ENCODE measurements around the gene PRDM5.

PRDM5 gene

GRCh38 chr4:120922381-120923206 is at the start of gene PRDM5:
Gene PRDM5, minus strand, starts transcription at chr4:120922726. Its CDS starts 118 bp downstream, at chr4:120922608.
- peak within 1 kb of the TSS; percentile 81 to 87 for H3K9ac ChIP-seq (ENCODE audit: low read length in 2 of 2)
- H3K9me3 ChIP-seq (ENCODE audit: control insufficient read depth in 2 of 2, low read length in 2 of 2) = no peaks in the 10 kb centered on the region
- no peaks in the 10 kb centered on the region for H3K27me3 ChIP-seq (ENCODE audit: control insufficient read depth in 1 of 2, insufficient read depth in 2 of 2, low read length in 2 of 2)
- no peaks in the 10 kb centered on the region for H3K36me3 ChIP-seq (ENCODE audit: control insufficient read depth in 2 of 2, insufficient read depth in 2 of 2, low read length in 2 of 2)
- H3K27ac ChIP-seq (ENCODE audit: low read length) = peak within 1 kb of the TSS; percentile 78
- peak within 1 kb of the TSS; percentile 85 to 86 for H3K4me3 ChIP-seq (ENCODE audit: low read length in 2 of 2)
- H3K4me1 ChIP-seq (ENCODE audit: control insufficient read depth, insufficient read depth, low read length) = peaks cover 13% of the 10 kb centered on the region

GRCh38 chr4:120971884-120972283 is 49.4 kb upstream of the PRDM5 start:
- H3K36me3 ChIP-seq (ENCODE audit: control insufficient read depth in 2 of 2, insufficient read depth in 2 of 2, low read length in 2 of 2) = no peaks in the 10 kb centered on the region
- no peak overlapping the region for H3K27ac ChIP-seq (ENCODE audit: low read length)
- no peaks in the 10 kb centered on the region for H3K4me1 ChIP-seq (ENCODE audit: control insufficient read depth, insufficient read depth, low read length)
- H3K9me3 ChIP-seq (ENCODE audit: control insufficient read depth in 2 of 2, low read length in 2 of 2) = no peaks in the 10 kb centered on the region
- no peak overlapping the region for H3K9ac ChIP-seq (ENCODE audit: low read length in 2 of 2)
- H3K27me3 ChIP-seq (ENCODE audit: control insufficient read depth in 1 of 2, insufficient read depth in 2 of 2, low read length in 2 of 2) = no peaks in the 10 kb centered on the region
- H3K4me3 ChIP-seq (ENCODE audit: low read length in 2 of 2) = no peak overlapping the region

- Histone ChIP-seq H3K4me1 (ENCODE audit: control insufficient read depth, insufficient read depth, low read length) (no peaks in the 10 kb centered on the region), H3K9me3 (ENCODE audit: control insufficient read depth in 2 of 2, low read length in 2 of 2) (no peaks in the 10 kb centered on the region), H3K36me3 (ENCODE audit: control insufficient read depth in 2 of 2, insufficient read depth in 2 of 2, low read length in 2 of 2) (no peaks in the 10 kb centered on the region), H3K27me3 (ENCODE audit: control insufficient read depth in 1 of 2, insufficient read depth in 2 of 2, low read length in 2 of 2) (no peaks in the 10 kb centered on the region), H3K9ac (ENCODE audit: low read length in 2 of 2) (no peak overlapping the region), H3K4me3 (ENCODE audit: low read length in 2 of 2) (no peak overlapping the region), H3K27ac (ENCODE audit: low read length) (no peak overlapping the region)
These were observed 43.4 kb upstream of the PRDM5 start for GRCh38 chr4:120965938-120966337.

GRCh38 chr4:120964596-120964995 is 42.1 kb upstream of the PRDM5 start:
- H3K9ac ChIP-seq (ENCODE audit: low read length in 2 of 2) = no peak overlapping the region
- no peaks in the 10 kb centered on the region for H3K36me3 ChIP-seq (ENCODE audit: control insufficient read depth in 2 of 2, insufficient read depth in 2 of 2, low read length in 2 of 2)
- no peak overlapping the region for H3K27ac ChIP-seq (ENCODE audit: low read length)
- H3K4me1 ChIP-seq (ENCODE audit: control insufficient read depth, insufficient read depth, low read length) = no peaks in the 10 kb centered on the region
- H3K4me3 ChIP-seq (ENCODE audit: low read length in 2 of 2) = no peak overlapping the region
- H3K9me3 ChIP-seq (ENCODE audit: control insufficient read depth in 2 of 2, low read length in 2 of 2) = no peaks in the 10 kb centered on the region
- H3K27me3 ChIP-seq (ENCODE audit: control insufficient read depth in 1 of 2, insufficient read depth in 2 of 2, low read length in 2 of 2) = no peaks in the 10 kb centered on the region

GRCh38 chr4:120963449-120963848 is 40.9 kb upstream of the PRDM5 start:
- H3K27me3 ChIP-seq (ENCODE audit: control insufficient read depth in 1 of 2, insufficient read depth in 2 of 2, low read length in 2 of 2) = no peaks in the 10 kb centered on the region
- no peaks in the 10 kb centered on the region for H3K9me3 ChIP-seq (ENCODE audit: control insufficient read depth in 2 of 2, low read length in 2 of 2)
- H3K36me3 ChIP-seq (ENCODE audit: control insufficient read depth in 2 of 2, insufficient read depth in 2 of 2, low read length in 2 of 2) = no peaks in the 10 kb centered on the region
- no peak overlapping the region for H3K4me3 ChIP-seq (ENCODE audit: low read length in 2 of 2)
- no peak overlapping the region for H3K27ac ChIP-seq (ENCODE audit: low read length)
- no peaks in the 10 kb centered on the region for H3K4me1 ChIP-seq (ENCODE audit: control insufficient read depth, insufficient read depth, low read length)
- no peak overlapping the region for H3K9ac ChIP-seq (ENCODE audit: low read length in 2 of 2)

- no peaks in the 10 kb centered on the region for H3K36me3 ChIP-seq (ENCODE audit: control insufficient read depth in 2 of 2, insufficient read depth in 2 of 2, low read length in 2 of 2)
- no peaks in the 10 kb centered on the region for H3K9me3 ChIP-seq (ENCODE audit: control insufficient read depth in 2 of 2, low read length in 2 of 2)
- H3K27me3 ChIP-seq (ENCODE audit: control insufficient read depth in 1 of 2, insufficient read depth in 2 of 2, low read length in 2 of 2) = no peaks in the 10 kb centered on the region
- H3K9ac ChIP-seq (ENCODE audit: low read length in 2 of 2) = no peak overlapping the region
- no peak overlapping the region for H3K4me3 ChIP-seq (ENCODE audit: low read length in 2 of 2)
- H3K4me1 ChIP-seq (ENCODE audit: control insufficient read depth, insufficient read depth, low read length) = no peaks in the 10 kb centered on the region
- no peak overlapping the region for H3K27ac ChIP-seq (ENCODE audit: low read length)
These were observed 38.2 kb upstream of the PRDM5 start for GRCh38 chr4:120960656-120961267.

- Histone ChIP-seq H3K9me3 (ENCODE audit: control insufficient read depth in 2 of 2, low read length in 2 of 2) (peaks cover 0 to 7% of the 10 kb centered on the region in 2 donors), H3K36me3 (ENCODE audit: control insufficient read depth in 2 of 2, insufficient read depth in 2 of 2, low read length in 2 of 2) (no peaks in the 10 kb centered on the region), H3K4me3 (ENCODE audit: low read length in 2 of 2) (no peak overlapping the region), H3K27ac (ENCODE audit: low read length) (no peak overlapping the region), H3K9ac (ENCODE audit: low read length in 2 of 2) (no peak overlapping the region), H3K4me1 (ENCODE audit: control insufficient read depth, insufficient read depth, low read length) (no peaks in the 10 kb centered on the region), H3K27me3 (ENCODE audit: control insufficient read depth in 1 of 2, insufficient read depth in 2 of 2, low read length in 2 of 2) (no peaks in the 10 kb centered on the region)
These were observed 25.9 kb upstream of the PRDM5 start for GRCh38 chr4:120948382-120948781.

GRCh38 chr4:120942776-120943175 is 20.2 kb upstream of the PRDM5 start:
- H3K4me3 ChIP-seq (ENCODE audit: low read length in 2 of 2) = no peak overlapping the region
- H3K4me1 ChIP-seq (ENCODE audit: control insufficient read depth, insufficient read depth, low read length) = no peaks in the 10 kb centered on the region
- H3K27me3 ChIP-seq (ENCODE audit: control insufficient read depth in 1 of 2, insufficient read depth in 2 of 2, low read length in 2 of 2) = no peaks in the 10 kb centered on the region
- no peak overlapping the region for H3K27ac ChIP-seq (ENCODE audit: low read length)
- H3K9me3 ChIP-seq (ENCODE audit: control insufficient read depth in 2 of 2, low read length in 2 of 2) = no peaks in the 10 kb centered on the region
- no peak overlapping the region for H3K9ac ChIP-seq (ENCODE audit: low read length in 2 of 2)
- no peaks in the 10 kb centered on the region for H3K36me3 ChIP-seq (ENCODE audit: control insufficient read depth in 2 of 2, insufficient read depth in 2 of 2, low read length in 2 of 2)

GRCh38 chr4:120940547-120940946 is 18.0 kb upstream of the PRDM5 start:
- H3K27ac ChIP-seq (ENCODE audit: low read length) = no peak overlapping the region
- no peak overlapping the region for H3K4me3 ChIP-seq (ENCODE audit: low read length in 2 of 2)
- H3K9ac ChIP-seq (ENCODE audit: low read length in 2 of 2) = no peak overlapping the region
- H3K36me3 ChIP-seq (ENCODE audit: control insufficient read depth in 2 of 2, insufficient read depth in 2 of 2, low read length in 2 of 2) = no peaks in the 10 kb centered on the region
- no peaks in the 10 kb centered on the region for H3K9me3 ChIP-seq (ENCODE audit: control insufficient read depth in 2 of 2, low read length in 2 of 2)
- no peaks in the 10 kb centered on the region for H3K27me3 ChIP-seq (ENCODE audit: control insufficient read depth in 1 of 2, insufficient read depth in 2 of 2, low read length in 2 of 2)
- H3K4me1 ChIP-seq (ENCODE audit: control insufficient read depth, insufficient read depth, low read length) = no peaks in the 10 kb centered on the region

GRCh38 chr4:120939693-120940092 is 17.2 kb upstream of the PRDM5 start:
- H3K36me3 ChIP-seq (ENCODE audit: control insufficient read depth in 2 of 2, insufficient read depth in 2 of 2, low read length in 2 of 2) = no peaks in the 10 kb centered on the region
- no peak overlapping the region for H3K27ac ChIP-seq (ENCODE audit: low read length)
- H3K9me3 ChIP-seq (ENCODE audit: control insufficient read depth in 2 of 2, low read length in 2 of 2) = no peaks in the 10 kb centered on the region
- no peak overlapping the region for H3K9ac ChIP-seq (ENCODE audit: low read length in 2 of 2)
- no peaks in the 10 kb centered on the region for H3K27me3 ChIP-seq (ENCODE audit: control insufficient read depth in 1 of 2, insufficient read depth in 2 of 2, low read length in 2 of 2)
- no peaks in the 10 kb centered on the region for H3K4me1 ChIP-seq (ENCODE audit: control insufficient read depth, insufficient read depth, low read length)
- H3K4me3 ChIP-seq (ENCODE audit: low read length in 2 of 2) = no peak overlapping the region

GRCh38 chr4:120929847-120930246 is 7.3 kb upstream of the PRDM5 start:
- H3K9me3 ChIP-seq (ENCODE audit: control insufficient read depth in 2 of 2, low read length in 2 of 2) = no peaks in the 10 kb centered on the region
- H3K4me1 ChIP-seq (ENCODE audit: control insufficient read depth, insufficient read depth, low read length) = no peaks in the 10 kb centered on the region
- no peaks in the 10 kb centered on the region for H3K36me3 ChIP-seq (ENCODE audit: control insufficient read depth in 2 of 2, insufficient read depth in 2 of 2, low read length in 2 of 2)
- H3K9ac ChIP-seq (ENCODE audit: low read length in 2 of 2) = no peak overlapping the region
- H3K4me3 ChIP-seq (ENCODE audit: low read length in 2 of 2) = no peak overlapping the region
- no peaks in the 10 kb centered on the region for H3K27me3 ChIP-seq (ENCODE audit: control insufficient read depth in 1 of 2, insufficient read depth in 2 of 2, low read length in 2 of 2)
- no peak overlapping the region for H3K27ac ChIP-seq (ENCODE audit: low read length)

Data from stomach smooth muscle (tissue), 2 donors.